Ishikawa (cell line): Measurements from ENCODE around the gene APOA1.

ENCODE experiments used
- CEBPB ChIP-seq: IDR thresholded peaks from 2 replicates; pipeline ENCODE4 v1.6.1; 2012
- EGR1 ChIP-seq: IDR thresholded peaks from 2 replicates; pipeline ENCODE4 v1.6.1; 2012
- EP300 ChIP-seq: IDR thresholded peaks from 2 replicates; pipeline ENCODE4 v1.6.1; 2012; ENCODE audit warnings: borderline replicate concordance
- FOXM1 ChIP-seq: IDR thresholded peaks from 2 replicates; pipeline ENCODE4 v1.6.1; 2012; ENCODE audit warnings: low read depth, borderline replicate concordance
- NFIC ChIP-seq: IDR thresholded peaks from 2 replicates; pipeline ENCODE4 v1.6.1; 2012
- RAD21 ChIP-seq: IDR thresholded peaks from 2 replicates; pipeline ENCODE4 v1.6.1; 2012; ENCODE audit warnings: low read depth
- REST ChIP-seq: IDR thresholded peaks from 2 replicates; pipeline ENCODE4 v1.6.1; 2012; ENCODE audit warnings: low read depth, mild to moderate bottlenecking
- TAF1 ChIP-seq: IDR thresholded peaks from 2 replicates; pipeline ENCODE4 v1.6.1; 2012; ENCODE audit warnings: low read depth, mild to moderate bottlenecking
- TEAD4 ChIP-seq: IDR thresholded peaks from 2 replicates; pipeline ENCODE4 v1.6.1; 2012

DNA sequence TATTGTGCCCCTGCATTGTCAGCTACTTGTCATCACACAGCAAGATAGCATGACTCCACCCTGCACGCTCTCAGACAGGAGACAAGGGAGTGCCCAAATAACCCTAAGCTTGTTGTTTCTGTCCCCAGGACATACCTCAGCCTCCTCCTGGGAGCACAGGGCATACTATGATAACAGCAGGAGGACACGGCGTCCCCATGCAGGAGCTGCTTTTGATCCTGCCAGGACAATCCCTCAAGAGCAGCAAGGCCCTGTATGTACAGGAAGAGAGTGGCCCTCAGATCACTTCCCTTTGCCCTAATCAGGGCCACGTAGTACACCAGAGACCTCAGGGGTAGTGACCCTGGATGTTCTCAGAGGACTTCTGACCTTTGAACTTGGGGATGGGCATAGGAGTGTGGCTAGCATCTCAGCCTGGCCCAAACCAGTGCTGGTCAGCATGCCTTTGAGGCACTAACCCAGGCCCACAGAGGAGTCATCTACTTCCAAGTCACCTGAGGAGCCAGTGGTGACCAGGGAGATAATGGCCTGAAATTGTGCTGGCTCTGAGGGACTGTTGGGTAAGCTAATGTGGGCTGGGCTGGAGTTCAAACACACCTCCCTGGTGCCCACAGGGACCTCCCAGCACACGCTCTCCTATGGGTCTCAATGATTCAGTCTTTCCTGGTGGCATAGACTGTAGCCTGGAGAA, 23.5 kb downstream of the APOA1 start:
- no peak for TF ChIP-seq EP300
- no peak for TF ChIP-seq TAF1
- TF ChIP-seq EGR1 = no peak
- no peak for TF ChIP-seq CEBPB
- TF ChIP-seq FOXM1 = no peak
- no peak for TF ChIP-seq RAD21
- no peak for TF ChIP-seq REST
- no peak for TF ChIP-seq TEAD4
- TF ChIP-seq NFIC = no peak
